ENCODE measurements around the gene CCNA1.

- TF ChIP-seq POLR2AphosphoS5 (IDR thresholded peaks at IDR 0.05; ENCODE audit: low read depth, low read length) (no peak), SIN3A (IDR thresholded peaks at IDR 0.05; ENCODE audit: borderline replicate concordance, insufficient read depth, low read length) (no peak), REST (IDR thresholded peaks at IDR 0.05; ENCODE audit: insufficient read depth in 1 of 2, low read depth in 2 of 2, low read length in 2 of 2) (no peak), TAF1 (IDR thresholded peaks at IDR 0.05; ENCODE audit: borderline replicate concordance, insufficient read depth, low read length) (no peak)
Observed at GRCh38 chr13:36450534-36450933, 18.2 kb downstream of the CCNA1 start.
